CD14-positive monocyte (primary cell): ENCODE data around the gene RUNDC3A. TPM values are rescaled to one million over a fixed set of nuclear protein-coding genes. Genes with fewer than 3 reads are reported as not detected.

Experiments
- DNase-seq, 3 donors: peaks; one replicate each; pipeline ENCODE4 v3.0.0-alpha.2; 2011 to 2022
- H2AFZ ChIP-seq: 2 replicates; pipeline ENCODE4 v1.6.0; 2012; ENCODE audit warnings: mild to moderate bottlenecking, low read depth, low read length, inconsistent platforms; ENCODE audit not compliant: insufficient read depth, poor library complexity, severe bottlenecking
- H3K27ac ChIP-seq, 2 donors: 1 replicate in 1 of 2; 2 replicates in 1 of 2; pipeline ENCODE4 v1.5.1; 2012 to 2013; ENCODE audit warnings: low read length in 2 of 2, control low read depth in 1 of 2, inconsistent platforms in 1 of 2, low read depth in 1 of 2, mild to moderate bottlenecking in 1 of 2
- H3K27me3 ChIP-seq, 2 donors: one replicate each; pipeline versions ENCODE4 v1.6.0 to v1.6.1; 2011 to 2013; ENCODE audit warnings: low read length in 2 of 2; ENCODE audit not compliant: control insufficient read depth in 2 of 2, insufficient read depth in 2 of 2
- H3K36me3 ChIP-seq, 2 donors: replicated peaks in 1 of 2; 1 replicate in 1 of 2; 2 replicates in 1 of 2; pipeline versions ENCODE4 v1.5.1 to v1.6.1; 2012 to 2013; ENCODE audit warnings: low read length in 2 of 2, control low read depth in 1 of 2, inconsistent platforms in 1 of 2, mild to moderate bottlenecking in 1 of 2; ENCODE audit not compliant: insufficient read depth in 2 of 2, control insufficient read depth in 1 of 2
- H3K4me1 ChIP-seq, 2 donors: 1 replicate in 1 of 2; 2 replicates in 1 of 2; pipeline versions ENCODE4 v1.5.1 to v1.6.1; 2012 to 2013; ENCODE audit warnings: low read length in 2 of 2, control low read depth in 1 of 2, inconsistent platforms in 1 of 2, mild to moderate bottlenecking in 1 of 2, moderate library complexity in 1 of 2; ENCODE audit not compliant: insufficient read depth in 2 of 2, control insufficient read depth in 1 of 2
- H3K4me2 ChIP-seq: replicated peaks from 2 replicates; pipeline ENCODE3; 2012; ENCODE audit warnings: low read length, moderate library complexity, mild to moderate bottlenecking; ENCODE audit not compliant: poor library complexity, severe bottlenecking; ENCODE audit errors: extremely low read depth
- H3K4me3 ChIP-seq, 3 experiments: fragments of 200-600 bp in 1 of 3; sonication (generic) in 1 of 3; replicated peaks in 1 of 3; 1 replicate in 2 of 3; 2 replicates in 1 of 3; pipeline ENCODE4 v1.5.1; 2011 to 2013; ENCODE audit warnings: low read length in 3 of 3, mild to moderate bottlenecking in 3 of 3, control low read depth in 2 of 3, low read depth in 2 of 3, inconsistent platforms in 1 of 3, moderate library complexity in 1 of 3
- H3K79me2 ChIP-seq: 2 replicates; pipeline ENCODE4 v1.6.0; 2012; ENCODE audit warnings: mild to moderate bottlenecking, control low read depth, inconsistent platforms, low read length, moderate library complexity; ENCODE audit not compliant: insufficient read depth
- H3K9ac ChIP-seq: 2 replicates; pipeline ENCODE4 v1.6.0; 2017; ENCODE audit warnings: low read length, mild to moderate bottlenecking; ENCODE audit not compliant: insufficient read depth, poor library complexity, severe bottlenecking
- H3K9me3 ChIP-seq, 2 donors: replicated peaks in 1 of 2; 1 replicate in 1 of 2; 2 replicates in 1 of 2; pipeline versions ENCODE4 v1.5.1 to v1.6.1; 2012 to 2013; ENCODE audit warnings: low read length in 2 of 2, control low read depth in 1 of 2; ENCODE audit not compliant: control insufficient read depth in 1 of 2, insufficient read depth in 1 of 2
- H4K20me1 ChIP-seq: 2 replicates; pipeline ENCODE4 v1.6.0; 2012; ENCODE audit warnings: mild to moderate bottlenecking, low read length, control low read depth, moderate library complexity; ENCODE audit not compliant: insufficient read depth
- H3K27ac Mint-ChIP-seq, 7 donors: one replicate each; pipeline ENCODE4 v1.8.0; 2020; ENCODE audit warnings: mild to moderate bottlenecking in 7 of 7, mixed read lengths in 7 of 7, moderate library complexity in 6 of 7, inconsistent platforms in 2 of 7
- H3K27me3 Mint-ChIP-seq, 3 donors: one replicate each; pipeline ENCODE4 v1.8.0; 2021 to 2022; ENCODE audit warnings: low read depth in 3 of 3, mild to moderate bottlenecking in 3 of 3, mixed read lengths in 3 of 3, moderate library complexity in 3 of 3, inconsistent platforms in 1 of 3
- H3K36me3 Mint-ChIP-seq, 2 donors: one replicate each; pipeline ENCODE4 v1.8.0; 2020; ENCODE audit warnings: mixed read lengths in 2 of 2, inconsistent platforms in 1 of 2, mild to moderate bottlenecking in 1 of 2
- H3K4me1 Mint-ChIP-seq: one replicate; pipeline ENCODE4 v1.8.0; 2020; ENCODE audit warnings: mild to moderate bottlenecking, mixed read lengths
- H3K4me3 Mint-ChIP-seq, 2 donors: one replicate each; pipeline ENCODE4 v1.8.0; 2020; ENCODE audit warnings: mild to moderate bottlenecking in 2 of 2, mixed read lengths in 2 of 2, moderate library complexity in 1 of 2
- H3K9me3 Mint-ChIP-seq, 7 donors: one replicate each; pipeline ENCODE4 v1.8.0; 2020 to 2022; ENCODE audit warnings: mixed read lengths in 7 of 7, mild to moderate bottlenecking in 6 of 7, moderate library complexity in 6 of 7, inconsistent platforms in 2 of 7
- CTCF ChIP-seq: fragments of 200-600 bp; IDR thresholded peaks from one replicate; pipeline ENCODE4 v1.8.0; 2022; ENCODE audit warnings: antibody characterized with exemption, mild to moderate bottlenecking
- WGBS: methylation state at CpG from one replicate; pipeline ENCODE4 v1.1.5; 2013; ENCODE audit warnings: missing lambda C conversion rate; ENCODE audit not compliant: insufficient coverage; 5-methylcytosine and 5-hydroxymethylcytosine counted together
- intact Hi-C, 2 donors: fragments of 100-400 bp; cut with micrococcal nuclease; formaldehyde crosslinking; loops; one replicate each; pipeline versions ENCODE4 v1.15.0 to v1.15.1; 2023
- polyA plus RNA-seq, 3 donors: library from polyadenylated mRNA; depleted of rRNA in 1 of 3; unstranded in 2 of 3; stranded (reverse) in 1 of 3; fragments of 300-500 nt in 2 of 3; fragments of >200 nt in 1 of 3; fragmentation: Illumina TruSeq in 2 of 3; gene quantifications; 1 replicate in 2 of 3; 2 replicates in 1 of 3; pipeline ENCODE4 v1.2.3, GENCODE V29; 2012 to 2021

Gene RUNDC3A
- polyA plus RNA-seq, 3 donors = 0.22 to 0.35 TPM; not detected in 1

- no peak overlapping the region for H2AFZ ChIP-seq
- peak overlapping the region in 1 of 2 donors; percentile 86 for H3K27ac ChIP-seq
- TF ChIP-seq CTCF = peak; percentile 85
- no peak overlapping the region for H3K9ac ChIP-seq
- peak overlapping the region; percentile 44 for H3K4me2 ChIP-seq
- peaks cover 65% of the 10 kb centered on the region for H3K4me1 Mint-ChIP-seq
- no peaks in the 10 kb centered on the region for H3K36me3 ChIP-seq
- no peaks in the 10 kb centered on the region for H4K20me1 ChIP-seq
- no peaks in the 10 kb centered on the region for H3K27me3 Mint-ChIP-seq
- peak overlapping the region; percentile 83 to 95 (median 89) for H3K27ac Mint-ChIP-seq
- H3K9me3 Mint-ChIP-seq = peaks cover 0 to 4% (median 0%) of the 10 kb centered on the region in 7 donors
- H3K4me3 Mint-ChIP-seq = peak overlapping the region in 1 of 2 donors; percentile 69
- H3K4me1 ChIP-seq = peaks cover 61 to 68% of the 10 kb centered on the region in 2 donors
- WGBS = 0% methylated on average over 1 of the region's 7 CpGs
- intact Hi-C loops = no loop called here
- peaks cover 3% of the 10 kb centered on the region for H3K79me2 ChIP-seq
- DNase-seq = peak; percentile 82 to 93 (median 91)
- H3K4me3 ChIP-seq = peak overlapping the region in 1 of 3 experiments; percentile 12
- H3K9me3 ChIP-seq = no peaks in the 10 kb centered on the region
- H3K36me3 Mint-ChIP-seq = no peaks in the 10 kb centered on the region
- H3K27me3 ChIP-seq = no peaks in the 10 kb centered on the region
Observed at GRCh38 chr17:44331249-44331760, 22.9 kb downstream of the RUNDC3A start.

DNA sequence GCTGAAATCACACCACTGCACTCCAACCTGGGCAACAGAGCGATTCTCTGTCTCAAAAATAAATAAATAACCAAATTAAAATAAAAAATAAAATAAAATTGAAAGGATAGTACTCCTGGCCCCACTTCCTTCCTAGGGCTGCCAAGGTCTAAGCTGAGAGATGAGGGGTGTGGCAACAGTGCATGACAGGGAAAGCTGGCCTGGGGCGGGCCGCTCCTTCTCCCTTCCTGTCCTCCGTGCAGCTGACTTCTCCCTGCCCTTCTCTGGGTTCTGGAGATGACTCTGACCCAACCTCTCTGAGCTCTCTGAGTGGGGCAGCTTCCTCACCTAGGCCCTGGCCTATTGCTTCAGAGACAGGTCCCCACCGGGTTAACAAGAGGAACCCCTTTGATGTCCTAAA is 25.0 kb downstream of the RUNDC3A start:
- H3K4me2 ChIP-seq = peak overlapping the region; percentile 47
- H3K4me1 Mint-ChIP-seq = peaks cover 59% of the 10 kb centered on the region
- H3K4me1 ChIP-seq = peaks cover 58 to 68% of the 10 kb centered on the region in 2 donors
- H3K9ac ChIP-seq = peak overlapping the region; percentile 24
- intact Hi-C loops = no loop called here
- H3K27ac ChIP-seq = peak overlapping the region; percentile 69 to 86
- H2AFZ ChIP-seq = no peak overlapping the region
- 0% methylated on average over 3 of the region's 5 CpGs for WGBS
- peak overlapping the region in 1 of 2 donors; percentile 39 for H3K4me3 Mint-ChIP-seq
- H3K9me3 ChIP-seq = no peaks in the 10 kb centered on the region
- DNase-seq = peak; percentile 80 to 92 (median 88)
- peak overlapping the region; percentile 85 to 98 (median 95) for H3K27ac Mint-ChIP-seq
- no peaks in the 10 kb centered on the region for H3K36me3 Mint-ChIP-seq
- H4K20me1 ChIP-seq = no peaks in the 10 kb centered on the region
- no peaks in the 10 kb centered on the region for H3K36me3 ChIP-seq
- no peaks in the 10 kb centered on the region for H3K27me3 Mint-ChIP-seq
- TF ChIP-seq CTCF = no peak
- H3K9me3 Mint-ChIP-seq = peaks cover 0 to 4% (median 0%) of the 10 kb centered on the region in 7 donors
- H3K79me2 ChIP-seq = peaks cover 3% of the 10 kb centered on the region
- H3K4me3 ChIP-seq = peak overlapping the region in 1 of 3 experiments; percentile 51
- no peaks in the 10 kb centered on the region for H3K27me3 ChIP-seq
